Bronchial epithelial cell (primary cell): ENCODE measurements around the gene SYNGR3. TPM values are rescaled to one million over a fixed set of nuclear protein-coding genes. Genes with fewer than 3 reads are reported as not detected.

Experiments used
- DNase-seq: peaks from one replicate; pipeline ENCODE4 v3.0.0-alpha.2; 2010; ENCODE audit warnings: low read depth
- FAIRE-seq: peaks from 2 replicates; lab custom pipeline; 2011; peaks lifted over from hg19 to GRCh38; lab: Jason Lieb, UNC
- H3K27me3 ChIP-seq: 2 replicates; pipeline ENCODE4 v1.5.1; 2011; ENCODE audit warnings: low read length; ENCODE audit not compliant: control insufficient read depth, insufficient read depth
- H3K36me3 ChIP-seq: 2 replicates; pipeline ENCODE4 v1.5.1; 2011; ENCODE audit warnings: low read length; ENCODE audit not compliant: control insufficient read depth, insufficient read depth
- H3K4me3 ChIP-seq: 2 replicates; pipeline ENCODE4 v1.5.1; 2011; ENCODE audit warnings: mild to moderate bottlenecking, low read depth, low read length, control low read depth
- total RNA-seq: library from RNA; depleted of rRNA; stranded (reverse); fragments of >200 nt; gene quantifications from 2 replicates; pipeline ENCODE4 v1.2.1, GENCODE V29; 2014
- TF ChIP-seq, protein P1 (sequence below): IDR thresholded peaks from 2 replicates; pipeline ENCODE4 v1.5.1; 2011; ENCODE audit warnings: mild to moderate bottlenecking, moderate library complexity, low read length, control low read depth, inconsistent platforms; ENCODE audit not compliant: insufficient read depth, severe bottlenecking

SYNGR3 gene
- total RNA-seq, 1 donor from 2014 or later, result 2.9 TPM

GRCh38 chr16:2016407-2016922 is 26.7 kb downstream of the SYNGR3 start:
- Histone ChIP-seq H3K36me3 (no peaks in the 10 kb centered on the region), H3K4me3 (no peak overlapping the region), H3K27me3 (peaks cover 11% of the 10 kb centered on the region)
- TF ChIP-seq, protein P1, sequence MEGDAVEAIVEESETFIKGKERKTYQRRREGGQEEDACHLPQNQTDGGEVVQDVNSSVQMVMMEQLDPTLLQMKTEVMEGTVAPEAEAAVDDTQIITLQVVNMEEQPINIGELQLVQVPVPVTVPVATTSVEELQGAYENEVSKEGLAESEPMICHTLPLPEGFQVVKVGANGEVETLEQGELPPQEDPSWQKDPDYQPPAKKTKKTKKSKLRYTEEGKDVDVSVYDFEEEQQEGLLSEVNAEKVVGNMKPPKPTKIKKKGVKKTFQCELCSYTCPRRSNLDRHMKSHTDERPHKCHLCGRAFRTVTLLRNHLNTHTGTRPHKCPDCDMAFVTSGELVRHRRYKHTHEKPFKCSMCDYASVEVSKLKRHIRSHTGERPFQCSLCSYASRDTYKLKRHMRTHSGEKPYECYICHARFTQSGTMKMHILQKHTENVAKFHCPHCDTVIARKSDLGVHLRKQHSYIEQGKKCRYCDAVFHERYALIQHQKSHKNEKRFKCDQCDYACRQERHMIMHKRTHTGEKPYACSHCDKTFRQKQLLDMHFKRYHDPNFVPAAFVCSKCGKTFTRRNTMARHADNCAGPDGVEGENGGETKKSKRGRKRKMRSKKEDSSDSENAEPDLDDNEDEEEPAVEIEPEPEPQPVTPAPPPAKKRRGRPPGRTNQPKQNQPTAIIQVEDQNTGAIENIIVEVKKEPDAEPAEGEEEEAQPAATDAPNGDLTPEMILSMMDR, result peak; percentile 29
- FAIRE-seq (no peak), DNase-seq (no peak)

DNA sequence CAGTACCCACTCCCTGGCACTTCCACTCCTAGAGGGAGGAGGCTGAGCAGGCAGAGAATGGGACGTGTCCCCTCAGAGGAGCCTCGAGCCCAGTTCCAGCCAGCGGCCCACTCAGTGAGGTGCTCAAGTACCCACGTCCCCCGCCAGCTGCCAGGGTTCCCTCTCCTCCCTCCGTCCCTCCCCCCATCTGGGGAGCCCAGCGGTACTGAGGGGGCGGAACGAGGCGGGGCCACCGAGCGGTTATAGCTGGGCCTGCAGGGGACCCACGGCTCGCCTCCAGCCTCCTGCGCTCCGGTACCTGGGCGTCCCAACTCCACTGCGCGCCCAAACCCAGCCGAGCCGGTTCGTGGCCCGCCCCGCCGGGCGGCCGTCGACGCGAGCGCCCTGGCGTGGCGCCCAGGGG is 29.7 kb downstream of the SYNGR3 start, which contains the start of gene NPW:
TSS of gene NPW (plus strand) at position 268 of the 403 bp plus-strand sequence.
- Histone ChIP-seq H3K36me3 (no peaks in the 10 kb centered on the region), H3K4me3 (no peak within 1 kb of the TSS), H3K27me3 (peaks cover 11% of the 10 kb centered on the region)
- TF ChIP-seq, protein P1, result no peak
- DNase-seq (no peak), FAIRE-seq (no peak)

GRCh38 chr16:2019921-2020831 is 30.4 kb downstream of the SYNGR3 start:
- no peak for DNase-seq
- H3K36me3 ChIP-seq, result no peaks in the 10 kb centered on the region
- TF ChIP-seq, protein P1, result no peak
- no peak overlapping the region for H3K4me3 ChIP-seq
- no peak for FAIRE-seq
- H3K27me3 ChIP-seq, result peaks cover 11% of the 10 kb centered on the region

DNA sequence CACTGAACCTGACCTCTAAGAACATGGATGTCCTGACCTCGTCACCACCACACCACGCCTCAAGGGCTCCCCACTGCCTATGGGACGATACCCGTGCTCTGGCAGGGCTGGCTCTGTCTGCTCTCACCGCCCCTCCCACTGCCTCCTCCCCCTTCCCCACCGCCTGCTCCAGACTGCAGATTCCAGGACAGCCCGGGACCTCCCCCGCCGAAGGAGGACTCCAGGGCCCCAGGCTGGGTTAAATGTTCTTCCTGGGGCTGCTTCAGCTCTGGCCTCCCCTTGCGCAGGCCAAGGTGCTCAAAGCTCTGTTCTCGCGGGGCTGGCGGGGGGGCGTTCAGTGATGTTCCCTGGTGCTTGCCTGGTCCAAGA is 32.9 kb downstream of the SYNGR3 start:
- Histone ChIP-seq H3K27me3 (peaks cover 11% of the 10 kb centered on the region), H3K4me3 (peak overlapping the region; percentile 14)
- TF ChIP-seq, protein P1, result no peak

GRCh38 chr16:2023092-2024031 is 33.6 kb downstream of the SYNGR3 start:
- peak overlapping the region; percentile 14 for H3K4me3 ChIP-seq
- peaks cover 11% of the 10 kb centered on the region for H3K27me3 ChIP-seq
- H3K36me3 ChIP-seq, result no peaks in the 10 kb centered on the region
- FAIRE-seq (no peak), DNase-seq (peak; percentile 67)
- TF ChIP-seq, protein P1, result peak; percentile 99

More for the DNA sequence above, 32.9 kb downstream of the SYNGR3 start:
- no peaks in the 10 kb centered on the region for H3K36me3 ChIP-seq
- no peak for FAIRE-seq
- no peak for DNase-seq
